ENCODE results near the gene TPSAB1.

TPSAB1 gene

DNA sequence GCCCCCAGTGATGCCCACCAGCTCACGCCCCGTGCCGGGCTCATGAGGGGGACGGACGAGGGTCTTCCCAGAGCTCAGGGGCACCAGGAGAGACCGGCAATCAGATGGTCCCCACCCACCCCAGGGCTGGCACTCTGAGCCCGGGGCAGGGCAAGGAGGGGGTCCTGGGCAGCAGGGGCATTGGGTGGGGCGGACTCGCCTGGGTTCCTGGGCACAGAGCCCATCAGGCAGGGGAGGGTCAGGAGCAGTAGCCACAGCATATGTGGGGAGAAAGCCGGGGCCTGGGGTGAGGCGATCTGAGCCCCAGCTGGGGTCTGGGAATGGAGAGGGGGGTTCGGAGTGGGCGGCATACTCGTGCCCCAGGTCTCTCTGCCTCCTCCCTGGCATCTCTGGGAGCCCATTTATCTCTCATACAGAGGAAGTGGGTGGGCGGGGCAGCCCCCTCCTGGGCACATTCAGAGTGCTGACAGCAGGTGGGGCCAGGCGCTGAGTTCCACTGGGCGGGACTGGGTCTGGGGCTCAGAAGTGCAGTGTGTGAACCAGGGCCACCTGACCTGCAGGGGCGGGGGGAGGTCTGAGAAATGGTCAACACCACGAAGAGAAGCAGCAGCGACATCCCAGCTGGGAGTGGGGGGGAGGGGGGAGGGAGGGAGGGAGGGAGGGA, 48.4 kb downstream of the TPSAB1 start:
- DNase-seq, result no peak

- DNase-seq, result no peak
Observed at GRCh38 chr16:1289477-1289866, 49.0 kb downstream of the TPSAB1 start.

DNA sequence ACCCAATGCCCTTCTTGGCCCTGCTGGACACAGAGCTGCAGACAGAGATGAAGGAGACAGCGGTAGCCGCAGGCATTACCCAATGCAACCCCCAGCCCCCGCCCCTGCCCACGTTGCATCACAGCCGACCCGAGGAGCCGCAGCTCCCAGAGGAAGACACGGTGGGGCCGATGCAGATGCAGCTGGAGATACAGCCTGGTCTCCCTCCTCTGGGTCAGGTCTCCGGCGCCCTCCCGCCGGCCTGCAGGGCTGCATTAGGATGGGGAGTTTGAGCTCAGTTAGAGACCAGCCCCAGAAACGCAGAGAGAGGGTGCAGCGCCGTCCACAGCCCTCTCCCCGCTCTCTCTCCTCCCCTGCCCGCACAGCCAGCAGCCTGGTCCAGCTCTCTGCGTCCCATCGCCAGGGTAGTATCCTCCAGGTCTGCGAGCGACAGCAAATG, 49.6 kb downstream of the TPSAB1 start:
- no peak for DNase-seq

GRCh38 chr16:1290860-1291575, 50.5 kb downstream of the TPSAB1 start:
- no peak for DNase-seq

DNA sequence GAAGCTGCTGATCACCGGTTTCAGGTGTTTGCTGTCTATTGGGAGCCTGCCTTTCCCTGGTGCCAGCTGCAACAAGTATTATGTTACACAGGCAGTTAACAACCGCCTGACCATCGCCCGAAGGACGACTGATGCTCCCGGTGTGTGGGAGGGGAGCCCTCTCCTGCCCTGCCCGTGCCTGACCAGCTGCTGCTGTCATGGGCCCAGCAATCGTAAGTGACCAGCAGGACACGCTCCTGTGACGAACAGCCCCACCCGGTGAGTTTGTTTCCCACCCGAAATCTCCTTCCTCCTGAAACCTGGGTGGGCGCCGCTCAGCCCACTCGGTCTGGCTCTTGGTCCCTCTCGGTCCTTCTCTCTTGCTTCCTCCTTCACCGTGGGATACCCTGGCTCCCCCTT, 51.1 kb downstream of the TPSAB1 start:
- no peak for DNase-seq

Measured in effector CD8-positive, alpha-beta T cell (primary cell).